GM18868 (cell line): ENCODE data around the gene PTTG1IP.
"Not testable (repeated sequence)": the region's sequence is repeated elsewhere in the genome, so short reads cannot be mapped to it uniquely, and the experiment has no call there.

Experiments used
- ATAC-seq: cut with Tn5 transposase; IDR thresholded peaks from one replicate; pipeline ENCODE4 v1.9.1; 2021; ENCODE audit warnings: mild to moderate bottlenecking, moderate library complexity; ENCODE audit not compliant: unreplicated experiment

The PTTG1IP gene

DNA sequence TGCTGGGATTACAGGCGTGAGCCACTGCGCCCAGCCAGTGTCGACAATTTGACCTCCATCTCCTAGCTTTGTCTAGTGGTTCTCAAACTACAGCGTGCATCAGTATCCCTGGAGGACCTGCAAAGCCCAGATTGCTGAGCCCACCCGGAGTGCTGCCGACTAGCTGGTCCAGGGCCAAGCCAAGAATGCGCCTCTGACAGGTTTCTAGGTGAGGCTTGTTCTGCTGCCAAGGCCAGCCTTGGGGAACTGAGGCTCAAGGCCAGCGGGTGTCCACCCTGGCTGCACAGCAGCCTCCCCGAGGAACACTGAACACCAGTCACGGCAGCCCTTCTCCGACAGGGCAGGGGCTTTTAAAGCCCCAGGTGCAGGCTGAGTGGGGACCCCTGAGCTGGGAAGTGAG lies 9.8 kb upstream of the PTTG1IP start:
- no peak for ATAC-seq

DNA sequence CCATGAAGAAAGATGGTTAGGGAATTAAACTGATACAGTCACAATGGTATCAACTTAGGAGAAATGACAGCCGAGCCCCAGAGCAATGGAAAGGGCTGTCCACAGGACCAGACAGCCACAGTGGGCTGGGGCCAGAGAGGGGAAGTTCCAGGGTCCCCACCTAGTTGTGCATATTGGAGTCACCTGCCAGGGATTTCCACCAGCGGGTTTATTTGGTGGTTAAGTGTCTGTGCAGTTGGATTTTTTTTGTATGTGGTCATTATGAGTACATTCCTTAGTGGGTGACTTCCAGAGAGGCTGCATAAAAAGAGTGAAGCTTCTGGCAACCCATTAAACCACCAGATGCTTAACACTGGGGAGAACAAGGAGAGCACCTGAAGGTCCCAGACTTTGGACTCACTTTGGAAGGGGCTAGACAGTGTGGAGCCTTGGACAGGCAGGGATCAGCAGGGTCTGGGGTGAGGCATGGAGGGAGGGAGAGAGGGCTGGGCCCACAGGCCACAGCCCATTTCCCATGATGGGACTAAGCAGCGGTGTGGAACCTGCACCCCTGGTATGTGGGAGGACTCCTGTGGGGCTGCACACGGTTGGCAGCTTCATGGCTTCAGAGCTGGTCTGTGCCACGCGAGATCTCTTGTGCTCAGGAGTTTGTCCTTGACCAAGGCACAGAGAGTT lies 7.8 kb upstream of the PTTG1IP start:
- peak; percentile 41 for ATAC-seq

DNA sequence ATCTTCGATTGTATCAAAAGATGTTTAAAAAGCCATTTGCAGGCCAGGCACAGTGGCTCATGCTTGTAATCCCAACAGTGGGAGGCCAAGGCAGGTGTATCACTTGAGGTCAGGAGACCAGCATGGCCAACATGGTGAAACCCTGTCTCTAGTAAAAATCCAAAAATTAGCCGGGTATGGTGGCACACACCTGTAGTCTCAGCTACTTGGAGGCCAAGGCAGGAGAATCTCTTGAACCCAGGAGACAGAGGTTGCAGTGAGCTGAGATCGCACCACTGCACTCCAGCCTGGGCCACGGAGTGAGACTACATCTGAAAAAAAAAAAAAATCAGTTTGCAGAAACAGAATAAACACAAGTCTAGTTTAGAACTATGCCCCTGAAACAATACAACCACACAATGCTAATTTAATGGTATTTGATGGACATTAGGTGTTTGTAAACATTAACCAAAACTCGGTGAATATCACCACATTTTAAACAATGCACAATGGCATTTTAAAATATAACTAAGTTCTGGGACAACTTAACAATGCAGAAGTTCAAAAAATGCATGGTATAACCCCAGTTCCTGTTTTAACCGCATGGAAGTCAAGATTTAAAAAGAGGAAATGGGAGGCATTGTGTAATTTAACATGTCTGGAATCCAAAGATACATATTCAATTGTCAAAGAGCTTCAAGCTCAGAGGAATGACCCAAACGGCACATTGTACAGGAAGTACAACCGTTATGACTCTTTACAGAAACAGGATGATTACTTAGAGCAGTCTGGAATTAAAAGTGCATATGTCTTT lies 7.1 kb upstream of the PTTG1IP start:
- peak; percentile 36 for ATAC-seq

DNA sequence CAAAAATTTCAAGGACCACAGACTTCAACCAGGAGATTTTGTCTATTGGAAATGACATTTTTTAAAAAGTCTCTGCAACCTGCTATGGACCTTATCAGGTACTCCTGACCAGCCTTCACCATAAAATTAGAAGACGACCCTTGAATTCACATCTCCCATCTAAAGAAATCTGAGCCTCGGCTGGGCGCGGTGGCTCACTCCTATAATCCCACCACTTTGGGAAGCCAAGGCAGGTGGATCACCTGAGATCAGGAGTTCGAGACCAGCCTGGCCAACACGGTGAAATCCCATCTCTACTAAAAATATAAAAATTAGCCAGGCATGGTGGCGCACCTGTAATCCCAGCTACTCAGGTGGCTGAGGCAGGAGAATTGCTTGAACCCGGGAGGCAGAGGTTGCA lies 5.7 kb upstream of the PTTG1IP start:
- not testable (repeated sequence) for ATAC-seq

DNA sequence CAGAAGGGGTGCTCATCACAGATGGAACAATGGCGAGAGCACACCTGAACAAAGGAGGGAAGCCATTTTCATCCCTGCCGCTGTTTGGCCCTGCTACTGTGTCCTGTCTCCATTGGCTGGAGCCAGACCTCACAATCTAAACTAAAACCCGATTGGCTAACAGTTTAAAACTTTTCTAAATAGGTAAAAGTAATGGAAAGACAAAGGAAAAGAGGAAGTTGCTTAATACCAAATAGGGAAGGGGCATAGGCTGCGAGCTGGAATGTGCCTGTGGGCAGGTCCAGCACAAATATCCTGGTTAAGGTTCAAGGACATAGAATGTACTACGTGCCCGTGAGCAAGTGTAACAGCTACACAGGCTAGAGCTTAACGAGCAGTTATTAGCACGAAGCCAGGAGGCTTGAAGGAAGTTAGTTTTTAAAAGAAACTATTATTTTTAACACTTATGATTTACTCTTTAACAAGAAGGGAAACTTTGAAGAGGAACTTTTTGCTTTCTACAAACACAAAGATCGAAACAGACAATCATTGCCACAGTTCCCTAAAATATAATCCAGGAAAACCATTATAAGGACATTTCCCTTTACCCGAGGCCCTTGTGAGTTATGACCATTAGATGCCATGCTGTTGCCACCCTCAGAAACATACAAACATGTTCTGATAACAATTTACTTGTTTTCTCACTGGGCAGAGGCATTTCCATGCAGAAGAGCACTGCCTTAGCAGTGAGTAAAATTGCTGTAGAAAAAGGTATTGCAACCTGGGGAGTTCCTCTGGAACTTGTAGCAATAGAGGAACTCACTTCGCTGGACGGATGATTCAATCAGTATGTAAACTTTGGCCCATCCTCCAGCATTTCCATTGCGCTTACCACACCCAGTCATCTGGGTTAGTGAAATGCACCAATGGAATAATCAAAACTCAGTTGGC lies 4.8 kb upstream of the PTTG1IP start:
- ATAC-seq: no peak

DNA sequence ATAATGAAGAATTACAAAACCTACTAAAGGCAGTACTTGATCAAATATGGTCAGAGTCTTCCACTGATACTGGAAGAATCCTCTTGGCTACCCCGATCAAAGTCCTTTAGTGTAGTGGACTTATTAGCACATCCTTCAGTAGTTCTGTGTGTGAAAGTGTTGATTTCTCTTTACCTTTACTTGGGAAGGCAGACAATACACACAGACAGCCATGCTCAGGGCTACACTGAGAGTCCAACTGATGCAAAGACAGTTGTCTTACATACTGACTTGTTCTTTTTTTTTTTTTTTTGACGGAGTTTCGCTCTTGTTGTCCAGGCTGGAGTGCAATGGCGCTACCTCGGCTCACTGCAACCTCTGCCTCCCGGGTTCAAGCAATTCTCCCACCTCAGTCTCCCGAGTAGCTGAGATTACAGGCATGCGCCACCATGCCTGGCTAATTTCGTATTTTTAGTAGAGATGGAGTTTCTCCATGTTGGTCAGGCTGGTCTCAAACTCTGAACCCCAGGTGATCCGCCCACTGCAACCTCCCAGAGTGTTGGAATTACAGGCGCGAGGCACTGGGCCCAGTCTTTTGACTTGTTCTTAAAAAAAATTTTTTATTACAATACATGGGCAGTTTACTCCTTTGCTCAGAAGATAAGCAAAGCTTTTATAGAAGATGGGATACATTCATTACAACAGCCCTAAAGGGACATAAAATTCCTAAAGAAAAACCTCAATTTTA lies 3.5 kb upstream of the PTTG1IP start:
- no peak for ATAC-seq

DNA sequence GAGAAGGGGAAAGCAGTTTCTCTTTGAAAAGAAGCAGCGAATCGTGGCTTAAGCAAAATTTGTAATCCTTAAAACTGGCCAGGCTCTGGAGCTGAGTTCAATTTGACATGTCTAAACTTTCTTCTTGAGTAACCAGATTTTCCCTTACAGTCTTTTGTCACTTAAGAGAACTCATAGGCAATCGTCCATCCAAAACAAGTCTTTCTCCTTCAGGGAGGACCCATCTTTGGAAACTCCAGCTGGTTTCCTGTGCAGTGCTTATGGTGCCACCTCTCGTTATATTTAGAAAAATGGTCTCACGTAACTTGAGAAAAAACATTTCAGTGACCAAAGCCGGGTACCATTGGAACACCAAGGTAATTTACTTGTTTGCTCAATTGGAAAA lies 1.8 kb upstream of the PTTG1IP start:
- ATAC-seq: no peak

DNA sequence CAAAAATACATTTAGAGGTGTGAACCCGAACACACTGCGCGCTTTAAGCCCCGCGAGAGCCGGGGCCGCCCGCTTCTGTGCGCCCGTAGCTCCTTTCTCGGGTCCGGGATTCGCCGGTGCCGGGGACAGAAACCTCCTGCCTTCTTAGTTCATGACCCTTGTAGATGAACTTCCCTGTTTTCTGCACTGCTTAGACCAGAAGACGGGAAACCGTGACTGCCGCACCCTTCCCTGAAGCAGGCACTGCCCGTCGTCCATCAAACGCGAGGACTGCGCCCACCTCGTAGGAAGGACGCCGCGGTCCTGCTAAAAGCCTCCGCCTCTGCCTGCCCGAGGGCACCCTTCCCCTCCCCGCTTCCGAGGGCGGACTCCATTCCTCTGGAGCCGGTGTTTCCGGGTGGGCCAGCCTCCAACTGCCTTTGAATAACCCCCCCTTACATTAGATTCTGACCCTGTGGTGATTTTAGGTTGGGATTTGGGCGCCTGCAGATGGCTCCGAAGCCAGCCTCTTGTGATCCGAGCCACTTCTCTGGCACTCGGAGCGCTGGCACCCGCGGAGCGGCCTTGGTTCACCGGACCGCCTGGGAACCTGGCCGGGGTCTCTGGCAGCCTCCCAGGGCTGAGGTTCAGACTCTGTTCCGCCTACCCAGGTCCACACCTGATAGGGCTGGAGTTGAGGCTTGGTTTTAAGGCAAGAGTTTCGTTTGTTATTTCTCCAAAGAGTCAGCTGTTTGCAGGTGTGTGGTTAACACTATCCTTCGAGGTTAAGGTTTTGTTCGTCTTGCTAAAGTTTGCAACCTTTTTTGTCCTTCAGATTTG lies 1.2 kb upstream of the PTTG1IP start:
- ATAC-seq: no peak

DNA sequence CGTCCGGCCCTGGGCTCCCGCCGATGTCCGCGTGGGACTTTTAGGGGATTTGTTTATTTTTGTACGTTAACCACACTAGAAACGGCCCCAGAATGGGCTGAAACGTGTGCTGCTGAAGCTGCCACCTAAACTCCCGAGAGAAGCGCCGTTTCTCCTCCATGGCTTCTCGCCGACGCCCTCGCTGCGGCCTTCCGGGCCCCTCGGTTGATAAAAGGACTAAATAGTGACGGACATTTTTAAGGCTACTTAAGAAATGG lies 678 bp upstream of the PTTG1IP start:
- ATAC-seq: no peak

DNA sequence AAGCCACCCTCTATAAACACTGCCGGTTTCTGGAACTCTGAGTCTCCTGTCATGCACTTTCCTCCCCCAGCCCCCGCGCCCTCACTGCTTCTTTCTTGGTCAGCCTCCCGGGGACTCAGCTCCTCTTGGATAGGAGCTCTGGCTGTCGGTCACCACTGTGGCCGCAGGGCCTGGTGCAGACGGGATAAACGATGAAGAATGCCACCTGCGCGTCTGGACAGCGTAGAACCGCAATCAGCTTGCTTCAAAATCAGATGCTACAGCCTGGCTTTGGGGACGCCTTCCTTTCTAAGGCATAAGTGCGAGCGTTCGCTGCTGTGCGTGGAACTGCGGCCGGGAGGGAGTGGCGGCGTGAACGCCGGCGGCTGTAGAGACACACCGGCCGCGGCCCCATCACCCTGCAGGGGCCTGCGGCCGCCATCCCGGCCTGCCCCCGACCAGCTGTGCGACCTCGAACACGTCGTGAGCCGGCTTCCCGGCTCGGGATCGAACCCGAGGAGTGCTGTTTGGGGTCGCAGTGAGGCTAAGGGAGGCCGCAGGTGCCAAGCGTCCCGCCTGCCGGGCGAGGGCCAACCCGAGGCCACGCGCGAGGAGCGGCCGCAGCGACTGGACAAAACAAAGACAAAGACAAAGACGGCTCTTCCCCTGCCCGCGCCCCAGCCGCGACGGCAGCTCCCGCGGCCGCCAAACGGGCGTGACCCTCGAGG lies 688 bp downstream of the PTTG1IP start:
- ATAC-seq: no peak

DNA sequence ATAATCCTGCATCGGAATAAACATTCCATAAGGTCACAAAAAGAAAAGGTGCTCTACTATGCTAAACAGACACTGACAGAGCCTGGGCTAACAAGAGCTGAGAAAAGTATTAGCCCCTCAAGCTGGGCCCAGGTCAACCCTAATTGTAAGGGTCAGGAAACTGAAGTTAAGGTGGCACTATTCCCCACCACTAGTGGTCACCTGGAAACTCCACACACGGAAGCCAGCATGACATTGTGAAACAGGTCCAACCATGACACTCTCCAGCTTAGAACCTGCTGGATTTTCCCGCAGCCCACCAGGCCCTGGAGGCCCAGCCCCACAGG lies 1.2 kb downstream of the PTTG1IP start:
- no peak for ATAC-seq

DNA sequence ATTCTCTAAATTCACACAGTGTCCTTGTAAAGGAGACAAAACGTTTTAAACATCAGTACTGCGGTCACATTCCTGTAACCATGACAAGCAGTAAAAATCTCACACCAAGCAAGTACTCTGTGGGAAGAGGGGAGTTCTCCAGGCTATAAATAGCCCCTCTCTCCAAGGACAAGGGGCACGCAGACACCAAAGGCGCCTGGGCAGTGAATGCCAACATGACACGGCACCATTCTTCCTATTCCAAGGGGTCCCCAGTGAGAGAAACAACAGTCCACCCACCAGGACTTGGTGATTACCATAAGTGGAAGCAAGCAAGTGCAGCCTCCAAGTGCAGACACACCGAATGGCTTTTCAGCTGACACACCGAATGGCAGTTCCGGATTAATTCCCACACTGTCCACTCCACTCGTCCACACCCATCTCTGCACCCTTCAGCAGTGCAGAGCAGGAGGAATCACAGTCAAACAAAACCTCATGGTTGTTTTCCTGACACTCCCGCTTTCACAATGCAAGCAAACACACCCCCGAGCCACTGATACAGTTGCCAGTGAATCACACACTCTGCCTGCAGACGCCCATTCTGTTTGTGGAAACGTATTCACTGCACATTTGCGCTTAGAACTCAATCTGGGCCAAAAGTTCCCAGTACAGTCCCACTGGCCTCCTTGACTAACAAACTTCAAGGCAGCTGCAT lies 1.8 kb downstream of the PTTG1IP start:
- no peak for ATAC-seq

DNA sequence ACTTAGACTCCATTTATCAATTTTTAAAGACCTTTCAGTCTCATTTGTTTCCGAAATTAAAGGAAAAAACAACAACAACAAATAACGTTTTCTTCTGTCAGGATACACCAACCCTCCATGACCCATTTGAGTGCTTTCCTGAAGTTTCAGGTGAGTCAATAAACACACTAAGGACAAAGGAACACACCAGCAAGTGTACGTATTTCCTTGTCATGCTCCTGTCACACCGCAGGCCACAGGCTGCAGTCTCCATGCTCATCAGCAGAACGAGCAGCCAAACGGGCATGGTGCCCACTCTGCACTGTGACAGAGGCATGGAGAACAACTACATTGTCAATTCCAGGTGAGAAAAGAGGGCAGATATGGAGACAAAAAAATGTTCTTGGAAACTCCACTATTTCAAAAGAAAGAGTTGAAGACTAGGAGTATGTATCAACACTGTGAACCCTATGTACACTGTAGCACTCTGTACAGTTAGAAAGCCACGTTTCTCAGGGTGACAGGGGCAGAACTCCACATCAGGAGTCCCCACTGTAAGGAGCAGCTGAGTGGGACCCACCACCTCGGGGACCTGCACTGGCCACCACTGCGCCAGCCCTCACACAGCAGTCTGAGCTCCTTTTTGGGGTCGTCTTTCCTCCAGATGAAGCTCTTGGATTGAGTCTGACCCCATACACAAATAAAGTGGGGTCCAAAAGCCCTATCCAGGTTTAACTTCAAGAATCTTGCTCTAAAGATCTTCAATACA lies 2.6 kb downstream of the PTTG1IP start:
- no peak for ATAC-seq

DNA sequence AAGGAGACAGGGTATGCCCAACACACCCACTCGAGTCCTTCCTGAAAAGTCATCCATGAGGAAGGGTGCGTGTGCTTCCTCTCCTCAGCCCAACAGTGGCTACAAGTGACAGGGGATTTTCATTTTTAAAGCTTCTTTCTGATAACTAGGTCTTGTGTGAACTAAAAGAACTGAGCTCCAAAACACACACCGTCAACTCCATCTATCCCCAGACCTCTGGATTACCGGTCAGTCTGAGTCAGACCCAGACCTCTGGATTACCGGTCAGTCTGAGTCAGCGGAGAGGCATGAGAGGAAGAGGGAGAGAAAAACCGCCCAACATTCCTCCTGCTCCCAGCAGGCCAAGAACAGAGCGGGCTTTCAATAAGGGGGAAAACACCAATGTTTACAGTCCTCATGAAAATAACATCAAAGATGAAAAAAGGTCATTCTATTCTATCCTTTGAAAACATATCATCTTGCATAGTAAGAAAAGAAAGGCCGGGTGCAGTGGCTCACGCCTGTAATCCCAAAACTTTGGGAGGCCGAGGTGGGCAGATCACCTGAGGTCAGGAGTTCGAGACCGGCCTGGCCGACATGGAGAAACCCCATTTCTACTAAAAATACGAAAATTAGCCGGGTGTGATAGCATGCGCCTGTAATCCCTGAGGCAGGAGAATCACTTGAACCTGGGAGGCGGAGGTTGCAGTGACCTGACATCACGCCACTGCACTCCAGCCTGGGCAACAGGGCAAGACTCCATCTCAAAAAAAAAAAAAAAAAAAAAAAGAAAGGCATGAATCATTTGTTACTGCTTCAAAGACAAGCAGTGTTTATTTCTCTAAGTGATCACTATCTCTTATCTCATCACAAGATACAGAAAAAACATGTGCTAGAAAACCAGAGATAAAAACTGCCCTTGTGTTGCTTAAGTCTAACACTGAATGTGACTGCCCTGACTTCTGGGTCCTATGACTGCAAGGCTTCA lies 3.4 kb downstream of the PTTG1IP start:
- no peak for ATAC-seq

DNA sequence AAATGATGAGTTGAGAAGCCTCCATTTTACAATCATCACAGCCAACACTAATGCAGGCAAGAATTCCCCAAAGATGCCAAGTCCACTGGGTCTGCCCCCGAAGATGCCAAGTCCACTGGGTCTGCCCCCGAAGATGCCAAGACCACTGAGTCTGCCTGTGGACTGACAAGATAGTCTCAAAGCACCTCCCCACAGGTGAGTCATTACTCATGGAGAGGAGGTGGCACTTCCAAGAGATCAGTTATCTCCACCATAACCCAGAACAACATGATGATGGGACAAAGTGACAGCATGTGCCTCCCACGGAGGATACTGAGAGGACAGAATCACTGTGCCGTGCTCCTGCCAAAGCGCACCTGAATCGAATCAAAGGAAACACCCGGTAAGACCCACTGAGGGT lies 4.8 kb downstream of the PTTG1IP start:
- no peak for ATAC-seq

DNA sequence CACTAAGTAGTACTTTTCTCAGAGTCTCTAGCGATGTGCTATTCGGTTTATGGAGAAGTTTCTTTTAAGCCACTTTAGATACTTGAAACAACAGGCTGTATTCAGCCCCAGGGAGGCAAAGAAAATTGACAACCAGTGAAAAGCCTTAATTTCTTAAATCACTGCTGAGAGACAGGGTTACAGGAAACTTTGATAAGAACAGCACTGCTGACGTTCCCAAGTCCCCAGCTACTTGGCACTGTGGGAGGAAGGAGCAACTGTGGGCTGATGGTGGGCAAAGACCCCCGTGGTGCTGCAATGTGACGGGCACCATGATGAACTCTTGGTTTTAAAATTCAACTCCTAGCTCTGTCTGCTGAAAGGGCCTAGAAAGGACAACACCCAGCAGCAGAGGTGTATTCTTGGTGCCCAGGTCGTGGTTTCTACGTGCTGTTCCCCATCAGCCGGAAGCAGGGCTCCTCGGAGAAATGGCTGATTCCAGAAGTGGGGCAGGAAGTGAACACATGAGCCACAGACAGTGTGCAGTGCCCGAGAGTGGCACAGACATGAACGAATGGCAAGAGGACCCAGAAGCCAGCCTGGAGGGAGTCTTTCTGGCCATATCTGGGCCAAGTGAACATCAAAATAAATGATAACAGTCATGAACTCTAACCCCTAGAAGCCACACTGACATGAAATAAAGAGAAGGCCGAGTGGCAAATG lies 5.3 kb downstream of the PTTG1IP start:
- ATAC-seq: no peak

DNA sequence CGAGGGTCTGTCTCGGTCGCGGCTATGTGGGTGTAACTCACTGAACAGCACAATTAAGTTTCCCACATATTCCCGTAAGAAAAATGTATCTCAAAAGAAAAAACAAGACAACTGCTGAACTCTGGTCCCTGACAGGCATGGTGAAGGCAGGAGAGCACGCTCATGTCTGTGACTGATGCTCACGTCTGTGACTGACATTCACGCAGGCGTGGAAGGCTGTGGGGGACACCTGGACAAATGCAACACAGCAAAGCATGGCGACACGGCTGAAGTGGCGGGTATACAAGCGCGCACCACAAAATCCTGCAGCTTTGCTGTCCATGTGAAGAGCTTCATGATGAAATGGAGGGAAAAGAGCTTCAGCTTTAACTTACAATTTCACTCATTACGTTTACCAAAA lies 6.0 kb downstream of the PTTG1IP start:
- ATAC-seq: no peak
